ENCODE measurements around the gene APBA2. TPM values are rescaled to one million over a fixed set of nuclear protein-coding genes. Genes with fewer than 3 reads are reported as not detected.

APBA2 gene
- total and polyA plus RNA-seq, 2 of the 13 experiments (the other 11 are each of a cell fraction or from before 2014, with no cell fraction given), result 0.62 to 2.3 TPM

GRCh38 chr15:28935316-28935715 lies 49.5 kb downstream of the APBA2 start (continued):
- TF ChIP-seq ZNF407 (CRISPR knock-in tag; IDR thresholded peaks at IDR 0.05; ENCODE audit: not compliant biosample characterization) (no peak), ZNF703 (CRISPR knock-in tag; IDR thresholded peaks at IDR 0.05; ENCODE audit: borderline replicate concordance) (no peak), NKX3-1 (CRISPR knock-in tag; IDR thresholded peaks at IDR 0.05) (no peak), TBL1XR1 (IDR thresholded peaks at IDR 0.05; ENCODE audit: borderline replicate concordance, low read length, partially characterized antibody) (peak; percentile 97), ZNF574 (CRISPR knock-in tag; IDR thresholded peaks at IDR 0.05) (0 out of 2 replicates have a peak, but pooled peaks have one; percentile 37), TERF1 (CRISPR knock-in tag; IDR thresholded peaks at IDR 0.05) (no peak), CTCF (CRISPR knock-in tag; IDR thresholded peaks at IDR 0.05) (peak; percentile 70), NFAT5 (CRISPR knock-in tag; IDR thresholded peaks at IDR 0.05) (no peak), ZNF570 (CRISPR knock-in tag; IDR thresholded peaks at IDR 0.05; ENCODE audit: borderline replicate concordance) (no peak)

All from HepG2 (cell line).